HG02852 (cell line): ENCODE results near the gene ICAM4.

Experiments
- ATAC-seq: cut with Tn5 transposase; IDR thresholded peaks from one replicate; pipeline ENCODE4 v1.9.1; 2021; ENCODE audit warnings: mild to moderate bottlenecking, moderate library complexity; ENCODE audit not compliant: unreplicated experiment

The ICAM4 gene

GRCh38 chr19:10317045-10317856, 30.5 kb downstream of the ICAM4 start:
- no peak for ATAC-seq

GRCh38 chr19:10317857-10318462, 31.2 kb downstream of the ICAM4 start:
- no peak for ATAC-seq

GRCh38 chr19:10318807-10319682, 32.3 kb downstream of the ICAM4 start:
- no peak for ATAC-seq

- ATAC-seq = no peak
Observed at GRCh38 chr19:10320602-10321416, 34.1 kb downstream of the ICAM4 start.

DNA sequence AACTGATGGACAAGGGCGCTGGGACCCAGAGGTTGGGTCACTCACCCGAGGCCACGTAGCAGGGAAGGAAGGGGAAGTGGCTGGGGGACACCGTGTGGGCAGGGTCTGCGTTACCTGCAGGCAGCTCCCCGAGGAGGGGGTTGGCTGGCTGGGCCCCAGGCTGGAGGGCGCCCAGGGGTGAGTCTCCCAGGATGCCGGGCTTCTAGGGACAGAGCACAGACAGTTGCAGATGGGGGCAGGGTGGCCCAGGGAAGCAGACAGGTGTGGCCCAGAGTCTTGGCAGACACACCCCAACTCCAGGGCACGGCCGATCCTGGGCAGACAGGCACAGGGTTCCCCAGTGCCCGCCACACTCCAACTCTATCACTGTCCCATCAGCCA, 34.7 kb downstream of the ICAM4 start:
- ATAC-seq = no peak

GRCh38 chr19:10321874-10322835, 35.4 kb downstream of the ICAM4 start:
- ATAC-seq = no peak

DNA sequence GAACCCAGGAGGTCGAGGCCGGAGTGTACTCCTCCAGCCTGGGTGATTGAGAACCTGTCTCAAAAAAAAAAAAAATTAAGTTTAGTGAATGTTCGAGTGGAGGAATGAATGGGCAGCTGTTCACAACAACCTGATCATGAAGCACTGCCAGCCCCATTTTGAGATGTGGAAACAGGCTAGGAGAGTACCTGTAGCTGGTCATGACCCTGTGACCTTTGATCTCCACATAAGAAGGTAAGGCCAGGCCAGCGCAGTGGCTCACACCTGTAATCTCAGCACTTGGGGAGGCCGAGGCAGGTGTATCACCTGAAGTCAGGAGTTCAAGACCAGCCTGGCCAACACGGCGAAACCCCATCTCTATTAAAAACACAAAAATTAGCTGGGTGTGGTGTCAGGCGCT, 39.0 kb downstream of the ICAM4 start:
- no peak for ATAC-seq

DNA sequence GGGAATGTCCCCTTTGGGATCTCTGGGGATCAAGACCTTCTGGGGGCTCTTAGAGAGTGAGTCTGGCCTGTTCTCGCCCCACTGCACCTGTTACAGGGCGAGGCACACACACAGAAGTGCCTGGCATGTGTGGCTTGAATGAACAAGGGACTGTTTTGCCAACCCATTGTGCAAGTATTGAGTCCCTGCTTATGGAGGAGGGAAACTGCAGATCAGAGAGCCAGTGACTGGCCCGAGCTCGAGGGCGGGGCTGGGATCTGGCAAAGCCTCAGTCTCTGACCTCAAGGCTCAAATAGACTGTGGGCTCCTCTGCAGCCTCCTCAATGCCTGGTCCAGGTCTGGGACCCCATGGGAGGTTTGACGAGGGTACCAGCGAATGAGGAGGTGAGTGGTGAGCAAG, 41.0 kb downstream of the ICAM4 start:
- ATAC-seq = no peak

DNA sequence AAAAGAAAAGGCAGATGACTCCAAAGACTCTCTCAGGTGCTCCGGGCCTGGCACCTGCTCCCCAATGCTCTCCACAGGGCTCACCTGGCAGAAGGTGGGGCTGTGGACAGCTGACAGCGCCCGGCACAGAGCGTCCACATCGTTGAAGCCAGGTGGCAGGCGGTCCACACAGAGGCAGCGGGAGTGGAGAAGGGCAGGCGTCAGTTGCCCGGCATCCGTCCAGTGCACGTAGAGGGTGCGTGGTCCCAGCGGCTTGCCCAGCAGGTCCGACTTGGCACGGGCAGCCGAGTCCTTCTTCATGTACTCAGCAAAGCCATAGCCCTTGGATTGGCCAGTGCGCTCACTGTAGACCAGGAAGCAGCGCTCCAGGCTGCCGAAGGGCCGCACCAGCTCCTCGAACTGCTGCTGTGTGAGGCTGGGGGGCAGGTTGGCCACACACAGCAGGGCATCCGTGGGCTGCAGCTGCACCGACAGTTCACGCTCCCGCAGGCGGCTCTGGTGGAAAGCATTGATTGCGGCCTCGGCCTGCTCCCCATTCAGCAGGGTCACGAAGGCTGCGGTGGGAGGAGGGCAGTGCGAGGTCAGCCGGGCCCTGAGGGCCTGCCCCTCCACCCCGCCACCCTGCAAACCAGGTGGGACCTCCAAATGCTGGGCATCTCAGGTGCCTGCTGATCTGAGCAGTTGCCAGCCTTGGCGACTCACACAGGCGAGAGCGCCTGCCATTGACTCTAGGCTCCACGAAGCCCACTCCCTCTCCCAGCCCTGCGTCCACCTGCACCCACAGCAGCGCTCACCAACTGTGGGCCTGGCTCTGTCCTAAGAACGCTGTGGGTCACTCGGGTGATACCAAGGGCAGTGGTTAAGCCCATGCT, 42.0 kb downstream of the ICAM4 start:
- no peak for ATAC-seq

DNA sequence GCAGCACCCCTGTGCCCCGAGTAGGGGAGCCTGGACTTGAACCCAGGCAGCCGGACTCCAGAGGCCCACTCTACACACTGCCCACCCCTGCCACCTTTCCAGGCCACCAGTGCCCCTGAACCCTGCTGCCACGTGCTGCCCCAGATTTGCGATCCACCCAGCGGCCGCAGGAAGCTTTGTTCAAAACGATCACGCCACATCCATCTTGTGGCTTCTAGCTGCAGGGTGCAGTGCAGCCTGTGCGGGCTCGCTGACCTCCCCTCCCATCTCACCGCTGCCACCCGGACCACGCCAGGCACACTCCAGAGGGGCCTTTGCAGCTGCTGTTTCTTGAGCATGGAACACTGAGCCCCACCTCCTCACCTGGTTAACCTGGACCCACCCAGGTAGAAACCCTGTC, 42.8 kb downstream of the ICAM4 start:
- no peak for ATAC-seq

DNA sequence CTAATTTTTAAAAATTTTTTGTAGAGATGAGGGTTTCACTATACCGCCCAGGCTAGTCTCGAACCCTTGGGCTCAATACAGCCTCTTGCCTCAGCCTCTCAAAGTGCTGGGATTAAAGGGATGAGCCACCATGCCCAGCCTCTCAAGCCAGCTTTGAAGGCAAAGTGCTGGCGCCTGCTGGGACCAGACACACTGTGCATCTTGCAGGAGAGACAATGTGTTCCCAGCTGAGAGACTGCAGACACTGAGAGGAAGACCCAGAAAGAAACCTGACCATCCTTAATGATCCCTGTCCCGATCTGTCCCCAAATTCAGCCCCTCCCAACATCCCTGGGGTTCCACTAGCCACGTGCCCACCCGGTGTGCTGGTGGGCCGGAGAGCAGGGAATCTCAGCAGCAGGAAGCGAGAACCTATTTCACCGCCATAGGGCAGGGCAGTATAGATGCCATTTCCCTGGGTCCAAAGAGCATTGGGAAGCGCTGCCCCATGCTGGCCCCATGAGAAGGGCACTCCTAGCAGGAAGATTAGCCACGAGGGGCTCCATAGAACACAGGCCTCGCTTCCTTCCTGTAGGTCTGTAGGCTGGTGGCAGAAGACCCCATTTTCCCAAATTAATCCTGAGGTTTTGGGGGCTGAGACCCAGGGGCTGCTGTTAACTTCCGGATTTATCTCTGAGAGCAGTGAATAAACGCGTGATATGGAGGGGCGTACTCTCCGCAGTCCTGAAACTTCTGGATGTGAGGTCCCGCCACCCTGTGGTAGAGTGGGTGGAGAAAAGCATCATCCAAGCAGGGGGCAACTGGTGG, 45.6 kb downstream of the ICAM4 start:
- ATAC-seq = no peak

DNA sequence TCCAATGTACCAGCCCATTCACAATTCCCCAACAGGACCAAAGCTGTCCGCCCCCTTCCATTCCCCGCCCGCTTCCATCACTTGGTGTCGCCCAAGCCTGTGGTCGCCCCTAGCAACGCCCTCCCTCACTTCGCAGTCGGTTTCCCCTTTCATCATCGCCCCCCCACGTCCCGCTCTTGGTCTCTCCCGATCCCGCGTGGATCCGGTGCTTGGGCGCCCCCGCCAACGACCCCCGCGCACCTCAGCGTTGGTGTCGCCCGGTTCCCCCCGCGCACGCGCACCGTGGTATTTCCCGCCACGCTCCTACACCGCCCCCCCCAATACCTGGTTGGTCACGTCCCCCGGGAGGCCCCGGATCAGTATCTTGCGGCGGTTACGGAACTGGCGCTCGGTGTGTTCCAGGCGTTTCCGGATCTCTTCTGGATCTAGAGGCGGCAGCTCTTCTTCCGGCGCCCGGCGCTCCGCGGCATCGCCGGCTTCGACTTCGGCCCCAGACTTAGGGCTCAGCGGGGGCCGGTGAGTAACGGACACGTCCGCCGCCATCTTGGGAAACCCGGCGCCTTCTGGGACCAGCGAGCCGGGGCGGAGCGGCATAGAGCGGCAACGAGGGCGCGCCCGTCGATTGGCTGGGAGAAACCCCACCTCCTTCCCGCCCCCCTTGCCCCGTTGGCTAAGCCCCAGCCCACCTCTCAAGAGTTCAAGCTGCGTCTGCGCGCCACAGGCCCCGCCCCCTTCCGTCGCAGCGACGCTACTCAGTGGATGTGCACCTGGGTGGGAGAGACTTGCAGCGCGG, 46.4 kb downstream of the ICAM4 start, which contains the start of gene RAVER1:
Gene RAVER1, minus strand, starts transcription at position 565 of the 793 bp plus-strand sequence. Its CDS starts 22 bp downstream, at position 543.
- peak; percentile 84 for ATAC-seq

GRCh38 chr19:10333758-10334587, 47.2 kb downstream of the ICAM4 start:
- ATAC-seq = no peak

GRCh38 chr19:10334588-10335351, 48.0 kb downstream of the ICAM4 start:
- ATAC-seq = no peak

- ATAC-seq = no peak
Observed at GRCh38 chr19:10335352-10335985, 48.7 kb downstream of the ICAM4 start.
